NCI-H226 (cell line): ENCODE measurements around the gene NSDHL.
A peak's percentile ranks its signal among the peaks of the same experiment; 100 is the strongest.
"Not testable (repeated sequence)": the region's sequence is repeated elsewhere in the genome, so short reads cannot be mapped to it uniquely, and the experiment has no call there.

Source experiments
- DNase-seq: peaks from one replicate; pipeline ENCODE4 v3.0.0-alpha.2; 2015

NSDHL gene

DNA sequence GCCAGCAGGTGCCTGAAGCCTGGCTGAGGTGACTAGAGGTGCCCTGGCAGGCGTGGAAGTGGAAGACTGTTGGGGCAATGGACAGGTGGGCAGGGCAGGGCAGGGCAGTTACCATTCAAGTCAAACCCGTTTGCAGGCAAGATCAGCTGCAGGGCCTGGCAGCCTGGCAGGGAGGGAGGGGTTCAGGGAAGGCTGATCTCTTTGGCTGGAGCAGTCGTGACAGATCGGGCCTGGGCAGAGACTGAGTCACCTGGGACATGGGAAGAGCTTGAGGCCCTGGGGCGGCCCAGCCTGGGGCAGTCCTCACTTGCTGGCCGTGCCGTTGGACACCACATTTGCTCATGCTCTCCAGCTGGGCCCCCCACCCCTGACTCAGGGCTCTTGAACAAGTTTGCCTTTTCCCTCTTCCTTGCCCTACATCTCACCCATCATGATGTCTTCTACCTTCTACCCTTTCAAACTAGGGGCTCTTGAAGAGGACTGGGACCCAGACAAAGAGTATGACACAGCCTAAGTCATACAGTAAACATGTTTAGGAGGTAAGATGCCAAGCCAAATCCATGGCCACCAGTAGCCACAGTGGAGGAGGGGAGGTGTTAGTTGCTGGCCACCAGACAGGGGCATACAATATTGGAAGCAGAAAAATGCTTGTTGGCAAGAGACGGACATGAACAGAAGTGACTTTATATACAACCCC, 65.0 kb downstream of the NSDHL start:
- DNase-seq, result no peak

DNA sequence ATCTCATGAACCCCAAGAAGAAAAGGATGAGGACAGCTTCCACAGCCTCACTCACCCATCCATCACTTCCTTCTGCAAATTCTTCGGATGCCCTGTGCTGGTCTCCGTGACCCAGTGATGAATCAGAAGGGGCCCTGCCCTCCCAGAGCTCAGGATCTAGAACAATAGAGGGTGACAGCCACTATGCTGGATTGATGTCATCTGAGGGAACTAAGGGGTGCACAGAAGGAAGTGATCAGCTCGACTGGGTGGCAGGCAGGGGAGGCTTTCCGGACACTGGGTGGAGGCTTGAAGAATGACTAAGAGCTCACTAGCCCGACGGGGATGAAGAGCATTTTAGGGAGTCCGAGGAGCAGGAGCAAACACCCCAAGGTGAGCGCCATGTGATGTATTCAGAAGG, 65.6 kb downstream of the NSDHL start:
- no peak for DNase-seq

DNA sequence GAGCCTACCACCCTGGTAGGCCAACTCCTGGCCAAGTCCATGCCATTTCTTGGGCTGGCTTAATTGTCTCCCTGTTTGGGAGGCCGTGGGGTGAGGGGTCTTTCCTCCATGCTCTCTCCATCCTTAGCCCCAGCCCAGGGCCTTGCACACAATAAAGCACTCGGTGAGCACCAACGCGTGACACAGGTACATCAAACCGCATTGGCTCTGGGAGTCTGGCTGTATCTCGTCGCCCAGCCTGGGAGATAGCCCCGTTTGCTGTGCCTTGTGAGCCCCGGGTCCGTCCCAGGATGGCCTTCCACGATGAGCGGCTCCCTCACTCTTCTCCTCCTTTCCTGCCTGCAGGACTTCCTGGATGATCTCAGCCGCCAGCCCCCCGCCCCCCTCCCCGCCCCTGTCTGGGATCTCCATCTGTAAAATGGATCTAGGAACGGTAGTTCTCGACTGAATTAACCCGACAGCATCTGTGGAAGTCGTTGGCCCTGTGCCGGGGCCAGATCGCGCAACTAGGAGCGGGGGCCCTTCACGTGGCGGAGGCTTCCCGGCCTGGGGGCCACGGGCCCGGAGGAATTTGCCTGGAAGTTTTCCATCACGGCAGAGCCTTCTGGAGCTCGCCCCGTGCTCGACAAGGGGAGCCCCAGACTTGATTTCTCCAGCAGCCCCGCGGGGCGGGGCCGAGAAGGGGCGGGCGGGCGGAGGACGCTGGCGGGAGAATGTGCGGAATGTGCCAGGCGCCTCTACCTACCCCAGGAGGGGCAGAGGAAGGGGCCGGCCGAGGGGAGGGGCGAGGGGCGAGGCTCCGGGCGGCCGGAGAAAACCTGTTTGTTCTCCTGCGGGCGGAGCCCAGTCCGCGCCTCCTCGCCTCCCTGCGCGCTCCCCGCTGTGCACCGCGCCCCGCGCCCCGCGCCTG, 66.6 kb downstream of the NSDHL start, which contains the start of gene ZNF185:
Gene ZNF185, plus strand, starts transcription at position 846 of the 910 bp plus-strand sequence. CDS start 16,423 bp downstream, outside the sequence.
- DNase-seq, result peak; percentile 60

DNA sequence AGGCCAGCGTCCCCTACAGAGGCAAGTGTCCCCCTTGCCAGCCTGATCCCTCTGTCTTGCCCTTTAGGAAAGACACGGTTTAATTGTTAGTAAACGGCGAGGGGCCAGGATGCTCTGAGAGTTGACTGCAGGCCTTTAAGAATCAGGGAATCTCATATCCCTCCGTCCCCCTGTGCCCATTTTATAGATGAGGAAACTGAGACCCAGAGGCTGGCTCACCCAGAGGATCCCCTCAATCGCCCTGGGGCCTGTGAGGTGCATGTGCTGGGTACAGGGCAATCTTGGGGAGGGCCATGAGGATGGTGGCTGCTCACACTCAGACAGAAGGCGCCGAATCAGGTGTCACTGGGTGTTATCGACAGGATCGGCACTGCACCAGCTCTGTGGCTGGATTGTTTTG, 67.6 kb downstream of the NSDHL start:
- DNase-seq, result no peak

- DNase-seq, result no peak
Observed at GRCh38 chrX:152899111-152899873, 68.4 kb downstream of the NSDHL start.

- DNase-seq, result no peak
Observed at GRCh38 chrX:152899874-152900719, 69.2 kb downstream of the NSDHL start.

DNA sequence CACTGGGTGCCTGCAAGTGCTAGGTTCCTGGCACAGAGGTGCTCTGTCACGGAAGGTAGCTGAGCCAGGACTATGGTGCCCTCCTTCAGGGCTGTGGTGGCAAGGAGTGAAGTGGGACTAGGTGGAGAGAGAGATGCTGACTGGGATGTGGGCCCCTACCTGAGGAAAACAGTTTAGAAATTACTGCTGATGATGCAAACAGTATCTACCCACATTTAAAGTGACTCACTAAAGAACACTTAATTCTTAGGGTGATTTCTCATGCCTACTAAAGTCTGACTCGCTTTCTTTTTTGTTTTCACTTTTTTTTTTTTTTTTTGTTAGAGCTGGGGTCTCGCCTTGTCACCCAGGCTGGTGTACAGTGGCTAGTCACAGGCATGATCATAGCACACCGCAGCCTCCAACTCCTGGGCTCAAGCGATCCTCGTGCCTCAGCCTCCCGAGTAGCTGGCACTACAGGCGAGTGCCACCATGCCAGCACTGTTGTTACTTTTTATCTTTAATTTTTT, 70.1 kb downstream of the NSDHL start:
- DNase-seq, result no peak

DNA sequence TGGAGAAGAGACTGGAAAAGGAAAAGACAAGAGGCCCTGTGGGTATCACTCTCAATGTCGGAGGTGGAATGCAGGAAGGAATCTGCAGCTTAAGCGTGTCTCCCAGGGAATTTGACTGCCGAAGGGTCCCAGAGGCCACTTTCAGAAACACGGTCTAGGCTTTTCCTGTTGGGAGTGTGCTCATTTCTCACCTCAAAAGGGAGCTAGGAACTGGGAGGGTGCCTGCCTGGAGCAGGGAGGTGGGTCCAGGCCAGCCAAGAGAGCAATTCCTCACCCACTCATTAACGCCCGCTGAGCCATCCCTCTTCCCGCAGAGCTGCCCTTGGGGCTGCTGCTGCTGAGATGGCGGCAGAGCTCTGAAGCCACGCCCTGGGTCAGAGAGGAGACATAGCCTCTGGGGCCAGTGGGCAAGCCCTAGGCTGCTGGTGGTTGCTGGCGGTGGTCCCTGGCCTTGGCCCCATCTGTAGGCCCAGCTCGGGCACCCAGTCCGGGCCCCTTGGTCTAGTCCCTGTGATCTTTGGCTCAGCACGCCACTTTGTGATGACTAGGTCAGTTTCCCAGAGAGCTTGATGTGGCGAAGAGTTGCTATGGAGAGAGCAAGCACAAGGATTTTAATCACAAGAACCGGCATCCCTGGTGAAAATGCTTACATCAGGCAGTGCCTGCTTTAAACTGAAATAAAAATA, 71.1 kb downstream of the NSDHL start:
- DNase-seq, result no peak

- DNase-seq, result no peak
Observed at GRCh38 chrX:152902502-152902820, 71.6 kb downstream of the NSDHL start.

DNA sequence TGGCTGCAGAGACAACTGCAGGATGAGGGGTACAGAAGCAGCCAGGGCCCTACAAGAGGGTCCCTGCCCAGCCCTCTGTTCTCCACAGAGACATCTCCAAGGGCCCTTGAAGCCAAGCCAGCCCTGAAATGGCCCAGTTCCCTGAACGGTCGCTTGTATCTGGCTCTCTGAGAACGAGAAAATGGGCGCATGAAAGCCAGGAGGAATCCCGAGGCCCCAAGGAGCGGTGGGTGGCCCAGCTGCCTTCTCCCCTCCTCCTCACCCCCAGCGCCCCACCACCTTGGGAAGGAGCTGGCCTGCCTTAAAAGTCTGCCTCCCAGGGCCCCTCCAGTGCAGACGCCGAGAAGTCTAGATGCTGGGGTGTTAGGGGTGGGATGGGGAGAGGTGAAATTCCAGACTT, 72.7 kb downstream of the NSDHL start:
- no peak for DNase-seq

- peak; percentile 47 for DNase-seq
Observed at GRCh38 chrX:152904151-152905080, 73.6 kb downstream of the NSDHL start.

DNA sequence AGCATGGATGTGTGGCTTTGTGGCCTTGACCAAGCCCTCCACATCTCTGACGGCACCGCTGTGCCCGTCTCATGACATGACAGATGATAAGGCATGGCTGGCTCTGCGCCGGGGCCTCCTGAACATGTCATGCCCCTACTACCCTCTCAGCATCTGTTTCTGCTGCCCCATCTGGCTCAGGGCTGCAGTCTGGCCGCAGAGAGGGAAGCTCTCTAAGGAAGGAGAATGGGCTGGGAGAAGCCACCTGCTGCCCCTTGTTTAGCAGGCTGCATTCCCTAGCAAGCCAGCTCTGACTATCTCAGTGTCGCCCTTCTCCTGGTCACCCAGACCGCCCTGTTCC, 74.2 kb downstream of the NSDHL start:
- no peak for DNase-seq

DNA sequence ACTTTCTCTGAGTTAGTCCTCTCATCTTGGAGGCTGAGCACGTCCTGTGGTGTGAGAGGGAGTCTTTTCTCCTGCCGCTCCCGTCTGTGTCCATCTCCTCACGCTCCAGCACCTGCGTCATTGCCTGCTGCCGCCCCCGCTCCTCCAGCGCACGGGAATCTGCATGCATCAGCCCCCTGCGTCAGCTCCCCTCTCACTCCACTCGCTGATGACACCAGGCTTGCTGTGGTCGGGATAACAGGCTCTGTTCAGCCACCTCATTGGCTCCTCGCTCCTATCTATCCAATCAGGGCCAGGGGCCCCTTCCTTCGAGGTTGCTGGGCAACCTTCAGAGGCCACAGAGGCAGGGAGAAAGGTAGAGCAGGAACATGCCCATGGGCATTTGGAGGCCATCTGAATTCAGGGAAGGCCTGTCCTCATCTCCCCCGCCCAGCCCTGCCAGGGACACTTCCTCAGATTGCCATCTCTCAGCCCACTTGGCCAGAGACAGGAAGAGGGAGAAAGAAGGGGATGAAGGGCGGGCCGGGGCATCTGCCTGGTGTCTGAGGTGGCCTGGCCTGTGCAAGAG, 76.3 kb downstream of the NSDHL start:
- no peak for DNase-seq

DNA sequence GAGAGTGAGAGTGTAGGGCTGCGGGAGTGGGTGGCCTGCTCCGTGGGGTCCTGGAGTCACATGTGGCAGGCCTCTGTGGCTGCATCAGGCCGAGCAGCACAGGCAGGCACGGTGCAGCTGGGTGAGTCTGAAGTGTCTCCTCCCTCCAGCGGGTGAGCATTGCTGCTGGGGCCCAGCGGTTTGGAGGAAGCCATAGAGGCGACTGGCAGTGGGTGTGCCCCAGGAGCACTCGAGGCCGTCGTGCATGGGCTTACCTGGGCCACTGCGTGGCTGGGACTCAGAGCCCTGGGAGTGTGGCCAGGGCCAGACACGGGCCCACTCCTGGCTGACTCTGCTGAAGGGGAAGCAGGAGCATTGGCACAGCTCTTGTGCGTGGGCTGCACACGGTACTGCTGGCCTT, 77.6 kb downstream of the NSDHL start:
- no peak for DNase-seq

DNA sequence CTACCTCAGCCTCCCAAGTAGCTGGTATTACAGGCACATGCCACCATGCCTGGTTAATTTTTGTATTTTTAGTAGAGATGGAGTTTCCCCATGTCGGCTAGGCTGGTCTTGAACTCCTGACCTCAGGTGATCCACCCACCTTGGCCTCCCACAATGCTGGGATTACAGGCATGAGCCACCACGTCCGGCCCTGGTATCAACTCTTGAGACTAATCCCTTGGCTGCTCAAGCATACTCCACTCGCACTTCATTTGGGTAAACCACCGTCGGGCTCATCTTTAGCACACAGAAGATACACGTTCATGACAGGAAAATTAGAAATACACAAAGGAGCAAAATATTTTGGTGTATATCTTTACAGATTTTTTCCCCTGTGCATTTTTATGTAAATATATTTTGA, 79.2 kb downstream of the NSDHL start:
- DNase-seq, result not testable (repeated sequence)

DNA sequence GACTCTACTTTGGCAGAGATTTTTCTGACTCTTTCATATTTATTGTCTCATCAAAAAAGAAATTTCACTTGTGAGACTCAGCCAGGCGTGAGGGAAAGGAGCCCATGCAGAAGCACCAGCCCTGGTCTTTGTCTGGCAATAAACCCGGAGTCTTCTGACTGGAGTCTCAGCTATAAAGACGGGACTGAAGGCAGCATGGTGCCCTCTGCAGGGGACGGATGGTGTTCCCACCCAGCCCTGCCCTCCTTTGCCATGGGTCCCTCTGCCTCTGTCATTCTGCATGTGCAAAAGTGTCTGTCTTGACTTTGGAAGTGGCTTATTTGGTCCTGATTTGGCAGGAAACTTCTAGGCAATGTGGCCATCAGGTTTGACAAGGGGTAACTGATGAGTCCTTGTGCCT, 81.2 kb downstream of the NSDHL start:
- DNase-seq, result no peak

DNA sequence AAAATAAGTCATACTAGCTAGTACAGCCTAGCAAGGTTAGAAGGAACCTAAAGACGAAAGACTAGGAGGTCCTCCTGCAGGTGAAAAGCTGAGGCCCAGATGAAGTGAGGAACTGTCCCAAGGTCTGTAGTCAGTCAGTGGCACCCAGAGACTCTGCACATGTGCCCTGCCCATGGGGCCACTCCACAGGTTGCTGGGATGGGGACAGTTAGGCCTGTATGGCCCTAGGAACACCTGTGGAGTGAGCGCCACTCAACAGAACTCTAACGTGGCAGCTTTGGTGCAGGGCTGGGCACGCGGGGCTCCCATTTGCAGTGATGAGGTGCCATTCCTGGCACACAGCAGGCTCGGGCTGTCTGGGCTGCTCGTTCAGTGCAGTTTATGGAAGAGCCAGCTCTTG, 81.8 kb downstream of the NSDHL start:
- no peak for DNase-seq

- DNase-seq, result no peak
Observed at GRCh38 chrX:152913346-152913745, 82.5 kb downstream of the NSDHL start.

DNA sequence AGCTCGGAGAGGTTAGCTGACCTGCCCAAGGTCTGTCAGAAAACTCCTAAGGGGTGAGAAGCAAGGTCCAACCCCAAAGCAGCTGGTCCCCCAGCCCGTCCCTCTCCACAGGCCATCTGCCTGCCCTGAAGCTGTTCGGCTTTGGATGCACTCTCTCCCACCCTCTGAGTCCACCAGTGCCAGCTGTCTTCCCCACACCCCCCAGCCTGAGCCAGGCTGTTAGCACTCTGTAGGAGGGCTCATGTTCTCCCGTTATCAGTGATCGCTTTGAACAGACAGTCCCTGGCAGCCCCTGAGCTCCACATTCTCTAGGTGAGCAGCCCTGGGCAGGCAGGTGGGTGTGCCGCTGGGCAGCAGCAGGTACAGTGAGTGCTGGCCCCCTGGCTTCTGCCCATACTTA, 83.0 kb downstream of the NSDHL start:
- no peak for DNase-seq

DNA sequence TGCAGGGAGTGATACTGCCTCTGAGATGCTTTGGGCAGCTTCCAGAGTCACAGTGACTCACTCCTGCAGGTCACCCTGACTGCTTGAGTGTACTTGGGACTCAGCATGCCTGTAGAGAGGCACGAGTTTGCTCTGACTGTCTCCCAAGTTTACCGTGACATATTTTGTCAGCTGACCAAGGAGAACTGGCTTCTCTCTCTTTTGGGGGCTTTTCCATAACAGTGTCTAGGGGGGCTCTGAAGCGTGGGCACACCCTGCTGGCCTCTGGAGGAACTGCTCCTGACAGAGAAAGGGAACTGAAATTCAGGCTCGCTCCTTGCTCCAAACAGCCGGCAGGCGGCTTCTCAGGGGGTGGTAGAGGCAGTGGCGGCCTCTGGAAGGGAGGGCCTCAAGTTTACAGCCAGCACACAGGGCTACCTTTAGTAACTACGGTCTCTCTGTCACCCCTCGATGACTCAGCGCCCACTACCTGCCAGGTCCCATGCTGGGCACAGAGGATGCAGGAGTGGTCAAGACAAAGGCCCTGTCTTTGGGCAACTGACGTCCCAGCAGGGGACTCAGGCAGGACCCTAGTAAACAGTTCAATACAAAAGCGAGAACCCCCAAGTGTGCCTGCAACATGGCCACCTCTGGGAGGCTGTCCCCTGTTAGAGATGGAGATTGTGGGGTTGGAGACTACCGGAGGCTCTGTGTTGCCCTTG, 84.8 kb downstream of the NSDHL start:
- no peak for DNase-seq
